ENCODE results near the gene PALS2.
A peak's percentile ranks its signal among the peaks of the same experiment; 100 is the strongest.

PALS2 gene

GRCh38 chr7:24572393-24572996 lies 757 bp upstream of the PALS2 start:
- no peak for TF ChIP-seq CTCF (IDR thresholded peaks at IDR 0.05; ENCODE audit: insufficient read depth, low read depth, low read length, missing control alignments)
- peak; percentile 26 for DNase-seq (ENCODE audit: low read depth)
- H3K4me3 ChIP-seq (ENCODE audit: low read depth, low read length) = peak overlapping the region; percentile 57

- DNase-seq (ENCODE audit: low read depth) = peak; percentile 71
- peak overlapping the region; percentile 83 for H3K4me3 ChIP-seq (ENCODE audit: low read depth, low read length)
- no peak for TF ChIP-seq CTCF (IDR thresholded peaks at IDR 0.05; ENCODE audit: insufficient read depth, low read depth, low read length, missing control alignments)
Observed at GRCh38 chr7:24573554-24574338, 494 bp downstream of the PALS2 start.

GRCh38 chr7:24574386-24574785 lies 1.1 kb downstream of the PALS2 start:
- DNase-seq (ENCODE audit: low read depth) = no peak
- TF ChIP-seq CTCF (IDR thresholded peaks at IDR 0.05; ENCODE audit: insufficient read depth, low read depth, low read length, missing control alignments) = no peak

GRCh38 chr7:24574950-24575349 lies 1.7 kb downstream of the PALS2 start:
- H3K4me3 ChIP-seq (ENCODE audit: low read depth, low read length) = peak overlapping the region; percentile 83
- TF ChIP-seq CTCF (IDR thresholded peaks at IDR 0.05; ENCODE audit: insufficient read depth, low read depth, low read length, missing control alignments) = no peak
- DNase-seq (ENCODE audit: low read depth) = no peak

More at GRCh38 chr7:24574386-24574785, 1.1 kb downstream of the PALS2 start:
- peak overlapping the region; percentile 83 for H3K4me3 ChIP-seq (ENCODE audit: low read depth, low read length)

GRCh38 chr7:24576171-24577025 lies 3.1 kb downstream of the PALS2 start:
- no peak overlapping the region for H3K4me3 ChIP-seq (ENCODE audit: low read depth, low read length)
- peak; percentile 79 for DNase-seq (ENCODE audit: low read depth)
- TF ChIP-seq CTCF (IDR thresholded peaks at IDR 0.05; ENCODE audit: insufficient read depth, low read depth, low read length, missing control alignments) = peak; percentile 66

- no peak for TF ChIP-seq CTCF (IDR thresholded peaks at IDR 0.05; ENCODE audit: insufficient read depth, low read depth, low read length, missing control alignments)
- no peak for DNase-seq (ENCODE audit: low read depth)
- H3K4me3 ChIP-seq (ENCODE audit: low read depth, low read length) = no peak overlapping the region
Observed at GRCh38 chr7:24578052-24578451, 4.8 kb downstream of the PALS2 start.

Measured in GM12865 (cell line).